Choroid plexus epithelial cell (primary cell): ENCODE results near the gene PRTN3.
A peak's percentile ranks its signal among the peaks of the same experiment; 100 is the strongest.

ENCODE experiments used
- DNase-seq: peaks from one replicate; pipeline ENCODE4 v3.0.0-alpha.2; 2010; ENCODE audit warnings: low read depth
- H3K4me3 ChIP-seq: 2 replicates; pipeline ENCODE4 v1.5.1; 2011; ENCODE audit warnings: low read depth, mild to moderate bottlenecking, control low read depth, low read length, moderate library complexity
- TF ChIP-seq, protein P1 (sequence below): conservative IDR thresholded peaks from 2 replicates; pipeline ENCODE4 v1.5.1; 2011; ENCODE audit warnings: low read depth, mild to moderate bottlenecking, control low read depth, inconsistent platforms, low read length, moderate library complexity

The PRTN3 gene

DNA sequence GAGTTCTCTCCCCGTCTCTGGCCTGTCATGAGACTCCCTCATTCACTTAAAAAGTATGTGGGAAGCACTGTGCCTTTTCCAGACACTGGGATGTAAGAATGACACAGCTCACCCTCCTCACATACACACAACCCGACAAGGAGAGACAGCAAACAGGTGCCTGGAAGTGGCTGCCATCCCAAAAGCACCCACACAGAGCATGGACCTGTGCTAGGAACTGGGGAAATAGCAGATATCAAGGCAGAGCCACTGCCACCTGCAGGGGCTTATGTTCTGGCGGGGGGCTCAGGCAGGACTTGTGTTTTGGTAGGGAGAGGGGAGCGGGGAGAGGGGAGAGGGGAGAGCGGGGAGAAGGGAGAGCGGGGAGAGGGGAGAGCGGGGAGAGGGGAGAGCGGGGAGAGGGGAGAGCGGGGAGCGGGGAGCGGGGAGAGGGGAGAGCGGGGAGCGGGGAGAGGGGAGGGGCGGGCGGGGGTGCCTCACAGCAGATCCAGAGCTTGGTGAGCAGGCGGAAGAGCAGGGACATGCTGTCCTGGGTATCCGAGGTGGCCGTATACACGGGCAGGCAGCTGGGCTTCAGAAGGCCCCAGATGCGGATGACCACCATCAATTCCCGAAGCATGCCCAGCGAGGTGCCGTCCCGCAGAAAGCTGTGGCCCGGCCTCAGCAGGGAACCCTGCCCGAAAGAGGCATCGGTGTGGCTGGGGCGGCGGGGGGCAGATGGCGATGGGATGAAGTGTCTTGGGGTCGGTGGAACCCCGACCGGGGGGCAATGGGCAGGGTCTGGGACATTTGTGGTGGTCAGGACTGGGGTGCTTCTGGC lies 30.9 kb downstream of the PRTN3 start:
- TF ChIP-seq, protein P1, sequence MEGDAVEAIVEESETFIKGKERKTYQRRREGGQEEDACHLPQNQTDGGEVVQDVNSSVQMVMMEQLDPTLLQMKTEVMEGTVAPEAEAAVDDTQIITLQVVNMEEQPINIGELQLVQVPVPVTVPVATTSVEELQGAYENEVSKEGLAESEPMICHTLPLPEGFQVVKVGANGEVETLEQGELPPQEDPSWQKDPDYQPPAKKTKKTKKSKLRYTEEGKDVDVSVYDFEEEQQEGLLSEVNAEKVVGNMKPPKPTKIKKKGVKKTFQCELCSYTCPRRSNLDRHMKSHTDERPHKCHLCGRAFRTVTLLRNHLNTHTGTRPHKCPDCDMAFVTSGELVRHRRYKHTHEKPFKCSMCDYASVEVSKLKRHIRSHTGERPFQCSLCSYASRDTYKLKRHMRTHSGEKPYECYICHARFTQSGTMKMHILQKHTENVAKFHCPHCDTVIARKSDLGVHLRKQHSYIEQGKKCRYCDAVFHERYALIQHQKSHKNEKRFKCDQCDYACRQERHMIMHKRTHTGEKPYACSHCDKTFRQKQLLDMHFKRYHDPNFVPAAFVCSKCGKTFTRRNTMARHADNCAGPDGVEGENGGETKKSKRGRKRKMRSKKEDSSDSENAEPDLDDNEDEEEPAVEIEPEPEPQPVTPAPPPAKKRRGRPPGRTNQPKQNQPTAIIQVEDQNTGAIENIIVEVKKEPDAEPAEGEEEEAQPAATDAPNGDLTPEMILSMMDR = no peak
- no peak overlapping the region for H3K4me3 ChIP-seq
- no peak for DNase-seq

DNA sequence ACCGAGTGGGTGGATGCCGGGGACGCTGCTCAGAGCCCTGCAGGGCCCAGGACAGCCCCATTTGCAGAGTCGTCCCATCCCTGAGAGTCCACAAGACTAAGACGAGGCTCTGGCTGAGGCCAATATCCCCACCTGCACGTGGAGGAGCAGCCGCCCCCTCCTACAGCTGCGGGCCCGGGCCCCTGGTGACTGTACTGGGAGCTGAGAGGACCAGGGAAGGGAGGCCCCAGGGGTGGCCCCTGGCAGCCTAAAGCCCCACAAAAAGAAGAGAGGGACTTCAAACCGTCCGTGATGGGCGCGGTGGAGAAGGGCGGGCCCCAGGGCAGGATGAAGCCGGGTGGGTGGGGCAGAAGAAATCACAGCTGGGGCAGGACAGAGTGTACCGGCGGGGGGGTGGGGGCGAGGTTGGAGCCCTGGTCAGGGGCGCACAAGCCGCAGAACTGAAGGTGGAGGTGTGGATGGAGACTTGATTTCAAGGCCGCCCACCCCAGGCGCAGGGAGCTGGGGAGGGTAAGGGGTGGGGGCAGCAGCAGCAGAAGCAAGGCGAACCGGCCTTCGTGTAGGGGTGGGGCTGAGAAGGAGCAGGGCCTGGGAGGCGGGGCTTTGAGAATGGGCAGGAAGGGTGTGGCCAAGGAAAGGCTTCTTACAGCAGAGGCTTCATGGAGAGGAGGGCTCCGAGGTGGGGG lies 31.6 kb downstream of the PRTN3 start:
- H3K4me3 ChIP-seq = no peak overlapping the region
- DNase-seq = peak; percentile 43
- TF ChIP-seq, protein P1 = no peak

DNA sequence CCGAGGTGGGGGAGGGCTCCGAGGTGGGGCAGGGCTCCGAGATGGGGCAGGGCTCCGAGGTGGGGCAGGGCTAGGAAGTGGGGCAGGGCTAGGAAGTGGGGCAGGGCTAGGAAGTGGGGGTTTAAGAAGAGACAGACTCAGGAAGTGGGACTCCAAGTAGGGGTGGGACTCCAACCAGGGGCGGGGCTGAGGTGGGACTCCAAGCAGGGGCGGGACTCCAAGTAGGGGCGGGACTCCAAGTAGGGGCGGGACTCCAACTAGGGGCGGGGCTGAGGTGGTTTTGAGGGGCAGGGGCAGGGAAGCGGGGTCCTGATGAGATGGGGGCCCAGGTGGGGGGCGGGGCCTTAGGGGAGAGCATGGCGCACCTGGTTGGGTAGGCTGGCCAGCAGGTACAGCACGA lies 32.3 kb downstream of the PRTN3 start:
- TF ChIP-seq, protein P1 = no peak
- no peak overlapping the region for H3K4me3 ChIP-seq
- peak; percentile 52 for DNase-seq

DNA sequence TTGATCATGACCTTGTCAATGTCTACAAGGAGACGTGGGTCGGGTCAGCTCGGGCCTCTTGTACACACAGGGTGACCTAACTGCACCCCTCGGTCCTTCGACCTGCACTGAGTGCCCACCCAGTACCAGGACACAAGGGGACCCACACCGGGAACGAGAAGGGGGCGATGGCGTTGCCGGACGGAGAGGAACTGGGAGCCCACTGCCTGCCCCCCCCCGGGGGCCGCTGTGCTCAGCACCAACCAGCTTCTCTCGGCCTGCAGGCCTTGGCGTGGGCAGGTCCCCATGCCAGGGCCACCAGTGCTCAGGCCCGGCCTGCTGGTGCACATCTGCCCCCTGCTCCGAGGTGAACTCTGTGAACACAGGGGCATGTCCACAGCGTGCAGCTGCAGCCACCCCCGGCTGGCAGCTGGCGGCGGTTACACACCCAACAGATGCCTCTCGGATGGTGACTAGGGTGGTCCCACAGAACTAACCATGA lies 32.8 kb downstream of the PRTN3 start:
- no peak overlapping the region for H3K4me3 ChIP-seq
- DNase-seq = no peak
- TF ChIP-seq, protein P1 = no peak

DNA sequence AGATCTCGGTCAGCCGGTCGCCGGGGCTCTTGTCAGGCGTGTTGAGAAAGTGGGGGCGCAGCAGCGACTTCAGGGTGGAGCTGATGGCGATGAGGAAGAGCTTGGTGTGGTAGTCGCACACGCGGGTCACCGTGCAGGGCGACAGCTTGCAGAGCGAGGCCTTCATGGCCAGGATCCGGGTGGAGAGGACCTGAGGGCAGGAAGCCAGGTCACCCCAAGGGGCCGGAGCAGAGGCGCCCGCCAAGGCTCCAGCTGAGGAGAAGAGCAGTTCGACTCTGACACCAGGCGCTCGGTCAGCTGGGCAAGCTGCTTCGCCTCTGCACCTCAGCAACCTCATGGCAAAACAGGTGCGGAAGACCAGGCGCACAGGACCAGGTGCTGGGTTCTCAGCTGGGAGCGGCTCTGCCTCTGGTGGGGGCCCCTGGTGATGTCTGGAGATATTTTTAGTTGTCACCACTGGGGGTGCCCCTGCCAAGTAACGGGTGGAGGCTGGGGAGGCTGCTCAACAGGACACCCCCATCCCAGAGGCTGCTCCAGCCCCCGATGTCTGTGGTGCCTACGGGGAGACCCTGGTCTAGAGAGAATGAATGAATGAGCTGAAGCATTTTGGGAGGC lies 34.6 kb downstream of the PRTN3 start:
- no peak for DNase-seq
- TF ChIP-seq, protein P1 = no peak
- no peak overlapping the region for H3K4me3 ChIP-seq

DNA sequence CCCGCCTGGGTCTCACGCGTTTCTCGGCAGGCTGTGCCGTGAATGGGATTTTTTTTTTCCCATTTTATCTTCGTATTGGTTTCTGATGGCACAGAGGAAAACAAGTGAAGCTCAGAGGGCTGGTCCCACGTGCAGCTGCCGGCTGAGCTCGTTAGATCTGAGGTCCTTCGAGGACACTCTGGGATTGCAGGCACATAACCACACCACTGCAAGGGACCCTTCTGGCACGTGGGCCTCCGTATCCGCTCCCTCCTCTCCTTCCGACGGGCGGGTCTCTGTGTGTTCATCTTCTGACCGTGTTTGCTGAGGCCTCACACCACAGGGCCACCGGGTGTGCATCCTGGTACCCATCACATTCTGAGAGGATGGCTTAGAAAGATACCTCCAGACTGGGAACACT lies 35.3 kb downstream of the PRTN3 start:
- TF ChIP-seq, protein P1 = no peak
- DNase-seq = no peak
- H3K4me3 ChIP-seq = no peak overlapping the region
